Measurements from ENCODE around the gene CHADL.

GRCh38 chr22:41285441-41285819 is 44.7 kb upstream of the CHADL start:
- TF ChIP-seq CREB5 (CRISPR knock-in tag; IDR thresholded peaks at IDR 0.05; ENCODE audit: low read depth) (no peak), PATZ1 (CRISPR knock-in tag; IDR thresholded peaks at IDR 0.05; ENCODE audit: borderline replicate concordance) (no peak), ZFP30 (CRISPR knock-in tag; IDR thresholded peaks at IDR 0.05) (no peak), RARB (CRISPR knock-in tag; IDR thresholded peaks at IDR 0.05) (no peak), ZFP3 (CRISPR knock-in tag; IDR thresholded peaks at IDR 0.05) (no peak), ARNTL (CRISPR knock-in tag; IDR thresholded peaks at IDR 0.05; ENCODE audit: borderline replicate concordance, low read depth) (no peak), POU6F1 (CRISPR knock-in tag; IDR thresholded peaks at IDR 0.05; ENCODE audit: borderline replicate concordance, low read depth) (no peak), OSR1 (CRISPR knock-in tag; IDR thresholded peaks at IDR 0.05) (no peak), CSDC2 (CRISPR knock-in tag; IDR thresholded peaks at IDR 0.05) (no peak), ZNF70 (CRISPR knock-in tag; IDR thresholded peaks at IDR 0.05) (no peak), SNAI2 (CRISPR knock-in tag; IDR thresholded peaks at IDR 0.05) (no peak), ISL1 (CRISPR knock-in tag; IDR thresholded peaks at IDR 0.05) (no peak)
